K562 (cell line): ENCODE results near the gene DELE1. TPM values are rescaled to one million over a fixed set of nuclear protein-coding genes. Genes with fewer than 3 reads are reported as not detected.
A peak's percentile ranks its signal among the peaks of the same experiment; 100 is the strongest.

Source experiments
- ARHGAP35 ChIP-seq: fragments of 450-650 bp; IDR thresholded peaks from 2 replicates; pipeline ENCODE4 v1.6.1; 2018; ENCODE audit not compliant: partially characterized antibody
- CBFB ChIP-seq: sonication (generic); formaldehyde crosslinking; IDR thresholded peaks from 2 replicates; pipeline ENCODE4 v1.4.0; 2020; ENCODE audit warnings: mild to moderate bottlenecking, missing genetic modification reagents
- CHD7 ChIP-seq: fragments of 200-600 bp; sonication (generic); IDR thresholded peaks from one replicate; pipeline ENCODE4 v1.6.1; 2012; ENCODE audit warnings: mild to moderate bottlenecking, low read depth, low read length, inconsistent platforms
- FOXM1 ChIP-seq, 2 experiments: fragments of 450-650 bp in 1 of 2; sonication (generic) in 1 of 2; formaldehyde crosslinking in 1 of 2; IDR thresholded peaks; 2 replicates each; pipeline versions ENCODE4 v1.6.1 to v1.9.0; 2017 to 2022; ENCODE audit warnings: low read depth in 2 of 2, mild to moderate bottlenecking in 2 of 2, missing genetic modification reagents in 1 of 2, moderate library complexity in 1 of 2
- HDAC3 ChIP-seq: fragments of 450-650 bp; IDR thresholded peaks from 2 replicates; pipeline ENCODE4 v1.6.1; 2018; ENCODE audit warnings: borderline replicate concordance, mild to moderate bottlenecking, moderate library complexity; ENCODE audit not compliant: partially characterized antibody
- KAT2B ChIP-seq: IDR thresholded peaks from one replicate; pipeline ENCODE4 v1.6.1; 2012; ENCODE audit warnings: low read depth, mild to moderate bottlenecking, control low read depth, inconsistent platforms, low read length, moderate library complexity
- MAZ ChIP-seq, 2 experiments: fragments of 450-650 bp in 1 of 2; sonication (generic) in 1 of 2; formaldehyde crosslinking; IDR thresholded peaks in 1 of 2; conservative IDR thresholded peaks in 1 of 2; 2 replicates each; pipeline versions ENCODE4 v1.4.0 to v1.5.0; 2020; ENCODE audit warnings: mild to moderate bottlenecking in 1 of 2, missing genetic modification reagents in 1 of 2
- MEF2D ChIP-seq: conservative IDR thresholded peaks from 2 replicates; pipeline ENCODE4 v1.6.1; 2016; ENCODE audit warnings: low read depth, missing genetic modification characterization, missing compliant biosample characterization
- TCF3 ChIP-seq: sonication (generic); formaldehyde crosslinking; IDR thresholded peaks from 2 replicates; pipeline ENCODE4 v1.4.0; 2020; ENCODE audit warnings: mild to moderate bottlenecking, missing genetic modification reagents
- ZFX ChIP-seq: sonication (generic); formaldehyde crosslinking; IDR thresholded peaks from 2 replicates; pipeline ENCODE4 v1.8.0; 2022; ENCODE audit warnings: mild to moderate bottlenecking, missing genetic modification reagents, moderate library complexity
- polyA plus RNA-seq, 8 experiments: library from polyadenylated mRNA; depleted of rRNA in 4 of 8; stranded (reverse) in 5 of 8; unstranded in 3 of 8; fragments of >200 nt; fragmentation: Nextera tagmentation in 2 of 8; fragmentation: Illumina TruSeq in 1 of 8; extraction: Ambion mirVana in 2 of 8; extraction: Trizol in 1 of 8; gene quantifications; 2 replicates each; pipeline versions ENCODE4 v1.2.1 to v1.2.3, GENCODE V29; 2011 to 2014; ENCODE audit warnings: inconsistent platforms in 1 of 8, missing spikeins in 1 of 8
- total RNA-seq, 7 experiments: library from RNA; depleted of rRNA in 6 of 7; stranded (reverse); fragments of >200 nt in 6 of 7; fragmentation: Illumina TruSeq in 2 of 7; extraction: Trizol in 2 of 7; gene quantifications; 2 replicates each; pipeline versions ENCODE4 v1.2.1 to v1.2.3, GENCODE V29; 2011 to 2021; ENCODE audit warnings: low replicate concordance in 1 of 7

Gene DELE1
- total and polyA plus RNA-seq, 9 of the 15 experiments (the other 6 are each of a cell fraction or from before 2014, with no cell fraction given), result 16.6 to 74.4 (median 49.8) TPM

GRCh38 chr5:141919218-141920119 lies 4.2 kb upstream of the DELE1 start (continued):
- peak; percentile 61; the same call in 1 of the 2 replicates for TF ChIP-seq MEF2D
- TF ChIP-seq ZFX (CRISPR knock-in tag), result peak; percentile 76
- TF ChIP-seq HDAC3, result no peak
- no peak for TF ChIP-seq KAT2B
- no peak for TF ChIP-seq ARHGAP35
- no peak for TF ChIP-seq CHD7
- TF ChIP-seq MAZ (CRISPR knock-in tag; conservative IDR thresholded peaks at IDR 0.05 in 1 of 2, IDR thresholded peaks at IDR 0.05 in 1 of 2), result no peak
- no peak for TF ChIP-seq CBFB (CRISPR knock-in tag)
- TF ChIP-seq FOXM1 (IDR thresholded peaks at IDR 0.05; ENCODE audit: low read depth), result no peak
- TF ChIP-seq FOXM1 (CRISPR knock-in tag; IDR thresholded peaks at IDR 0.05; ENCODE audit: low read depth), result no peak
- TF ChIP-seq TCF3, result no peak
